HCT116 (cell line): ENCODE data around the gene ST6GALNAC5. TPM values are rescaled to one million over a fixed set of nuclear protein-coding genes. Genes with fewer than 3 reads are reported as not detected.

Source experiments
- ATAC-seq: fragments of 200-7000 bp; cut with Tn5 transposase; 2 replicates; pipeline ENCODE4 v1.9.1; 2020; ENCODE audit warnings: mild to moderate bottlenecking, moderate library complexity
- BruUV-seq: library from RNA; stranded (reverse); fragments of 400-500 nt; replicated peaks from 2 replicates; lab custom pipeline; 2021; lab: Mats Ljungman, UMichigan
- CTCF ChIA-PET: fragments of 300-600 bp; sonication (Branson Sonifier 250); formaldehyde crosslinking; loops from one replicate; lab custom pipeline; 2021; ENCODE audit warnings: antibody characterized with exemption; lab: Charles Lee
- POLR2A ChIA-PET: fragments of 300-600, 350-600 bp; sonication (Branson Sonifier 250); formaldehyde crosslinking; loops from one replicate; lab custom pipeline; 2021; ENCODE audit warnings: antibody characterized with exemption; lab: Charles Lee
- RAD21 ChIA-PET, 2 experiments: fragments of 300-600 bp; sonication (Branson Sonifier 250); formaldehyde crosslinking; loops; one replicate each; lab custom pipeline; 2023; ENCODE audit warnings: low total read pairs in 2 of 2; ENCODE audit not compliant: uncharacterized antibody in 2 of 2, unreplicated experiment in 2 of 2, low non-redundant PET in 1 of 2; lab: Charles Lee
- DNase-seq: peaks from one replicate; pipeline ENCODE4 v3.0.0-alpha.2; 2010; ENCODE audit warnings: low read depth, low spot score
- H2AFZ ChIP-seq: fragments of 200-600 bp; shearing (Covaris generic), sonication (generic); 2 replicates; pipeline ENCODE4 v1.6.1; 2017; ENCODE audit warnings: low read depth, mixed run types, mixed read lengths, antibody characterized with exemption, low read length; ENCODE audit not compliant: poor library complexity, severe bottlenecking
- H3K27ac ChIP-seq: 2 replicates; pipeline ENCODE4 v1.5.1; 2012; ENCODE audit warnings: low read depth, low read length
- H3K27me3 ChIP-seq: fragments of 200-600 bp; sonication (generic); 2 replicates; pipeline ENCODE4 v1.6.1; 2016; ENCODE audit warnings: mixed run types, low read length, mixed read lengths; ENCODE audit not compliant: insufficient read depth
- H3K36me3 ChIP-seq, 2 experiments: fragments of 200-500 bp in 1 of 2; fragments of 200-600 bp in 1 of 2; sonication (Bioruptor generic) in 1 of 2; sonication (generic) in 1 of 2; 2 replicates each; pipeline versions ENCODE4 v1.5.1 to v1.6.1; 2014 to 2016; ENCODE audit warnings: low read length in 2 of 2, inconsistent platforms in 1 of 2, mixed read lengths in 1 of 2, mixed run types in 1 of 2; ENCODE audit not compliant: insufficient read depth in 2 of 2, control insufficient read depth in 1 of 2
- H3K4me1 ChIP-seq, 2 experiments: fragments of 200-600 bp in 1 of 2; sonication (generic) in 1 of 2; 2 replicates each; pipeline versions ENCODE4 v1.5.1 to v1.6.1; 2012 to 2017; ENCODE audit warnings: low read length in 2 of 2, inconsistent platforms in 1 of 2, mild to moderate bottlenecking in 1 of 2, mixed read lengths in 1 of 2, mixed run types in 1 of 2, moderate library complexity in 1 of 2; ENCODE audit not compliant: insufficient read depth in 2 of 2, control insufficient read depth in 1 of 2
- H3K4me2 ChIP-seq: fragments of 200-600 bp; sonication (generic); 2 replicates; pipeline ENCODE4 v1.6.1; 2017; ENCODE audit warnings: mixed run types, low read length, mixed read lengths
- H3K4me3 ChIP-seq, 2 experiments: fragments of 200-600 bp in 1 of 2; sonication (generic) in 1 of 2; replicated peaks in 1 of 2; 2 replicates each; pipeline ENCODE4 v1.5.1; 2011 to 2016; ENCODE audit warnings: low read length in 2 of 2, control low read depth in 1 of 2, low read depth in 1 of 2, mild to moderate bottlenecking in 1 of 2, mixed read lengths in 1 of 2, mixed run types in 1 of 2
- H3K79me2 ChIP-seq: fragments of 200-600 bp; sonication (generic); 2 replicates; pipeline ENCODE4 v1.6.1; 2017; ENCODE audit warnings: mild to moderate bottlenecking, mixed run types, low read length, moderate library complexity, mixed read lengths; ENCODE audit not compliant: insufficient read depth
- H3K9ac ChIP-seq: fragments of 200-600 bp; sonication (generic); 2 replicates; pipeline ENCODE4 v1.6.1; 2016; ENCODE audit warnings: low read length, mixed read lengths
- H3K9me2 ChIP-seq: fragments of 200-600 bp; sonication (generic), shearing (Covaris generic); 2 replicates; pipeline ENCODE4 v1.6.1; 2017; ENCODE audit warnings: mixed run types, mild to moderate bottlenecking, moderate library complexity; ENCODE audit not compliant: insufficient read depth
- H3K9me3 ChIP-seq, 2 experiments: fragments of 200-500 bp in 1 of 2; fragments of 200-600 bp in 1 of 2; sonication (Bioruptor generic) in 1 of 2; sonication (generic) in 1 of 2; 2 replicates each; pipeline ENCODE4 v1.6.1; 2014 to 2017; ENCODE audit warnings: low read length in 2 of 2, mixed read lengths in 2 of 2, inconsistent platforms in 1 of 2, low read depth in 1 of 2, mild to moderate bottlenecking in 1 of 2, mixed run types in 1 of 2, moderate library complexity in 1 of 2; ENCODE audit not compliant: control insufficient read depth in 1 of 2, insufficient read depth in 1 of 2
- H4K20me1 ChIP-seq: fragments of 200-600 bp; sonication (generic), shearing (Covaris generic); 2 replicates; pipeline ENCODE4 v1.6.1; 2017; ENCODE audit warnings: mixed run types, mild to moderate bottlenecking, moderate library complexity; ENCODE audit not compliant: insufficient read depth
- CBX3 ChIP-seq: IDR thresholded peaks from 2 replicates; pipeline ENCODE4 v1.6.1; 2012; ENCODE audit warnings: low read depth
- CEBPB ChIP-seq: IDR thresholded peaks from 2 replicates; pipeline ENCODE4 v1.6.1; 2012; ENCODE audit warnings: low read depth
- ELF1 ChIP-seq: IDR thresholded peaks from 2 replicates; pipeline ENCODE4 v1.6.1; 2012; ENCODE audit warnings: low read depth, borderline replicate concordance
- EZH2phosphoT487 ChIP-seq: fragments of 200-600 bp; IDR thresholded peaks from 2 replicates; pipeline ENCODE4 v1.6.1; 2018; ENCODE audit warnings: antibody characterized with exemption, borderline replicate concordance
- FOSL1 ChIP-seq: IDR thresholded peaks from 2 replicates; pipeline ENCODE4 v1.6.1; 2012; ENCODE audit warnings: low read depth
- POLR2A ChIP-seq: IDR thresholded peaks from 2 replicates; pipeline ENCODE4 v1.7.0; 2011; ENCODE audit warnings: borderline replicate concordance; ENCODE audit not compliant: insufficient read depth, insufficient read length; ENCODE audit errors: extremely low read depth
- POLR2AphosphoS5 ChIP-seq: IDR thresholded peaks from 2 replicates; pipeline ENCODE4 v1.6.1; 2011; ENCODE audit warnings: mild to moderate bottlenecking, low read depth, low read length, moderate library complexity
- RAD21 ChIP-seq: IDR thresholded peaks from 2 replicates; pipeline ENCODE4 v1.6.1; 2012; ENCODE audit warnings: low read depth, mild to moderate bottlenecking
- SIN3A ChIP-seq: IDR thresholded peaks from 2 replicates; pipeline ENCODE4 v1.6.1; 2012; ENCODE audit warnings: low read depth
- SP1 ChIP-seq: IDR thresholded peaks from 2 replicates; pipeline ENCODE4 v1.6.1; 2012; ENCODE audit warnings: low read depth
- SRF ChIP-seq: IDR thresholded peaks from 2 replicates; pipeline ENCODE4 v1.6.1; 2012; ENCODE audit warnings: low read depth
- ZFX ChIP-seq: fragments of 450-650 bp; IDR thresholded peaks from 2 replicates; pipeline ENCODE4 v1.6.1; 2017
- intact Hi-C: fragments of 100-400 bp; cut with micrococcal nuclease; formaldehyde crosslinking; loops from 2 replicates; pipeline ENCODE4 v1.10.0; 2022
- total RNA-seq: library from RNA; stranded (reverse); gene quantifications from one replicate; pipeline ENCODE4 v1.2.1, GENCODE V29; 2021; ENCODE audit not compliant: unreplicated experiment
- TF ChIP-seq, protein P1 (sequence below): IDR thresholded peaks from 2 replicates; pipeline ENCODE4 v1.6.1; 2012; ENCODE audit warnings: low read depth
- TF ChIP-seq, protein P2 (sequence below): IDR thresholded peaks from 2 replicates; pipeline ENCODE4 v1.6.1; 2012

The ST6GALNAC5 gene
- total RNA-seq, 1 experiment from 2014 or later, result 1.2 TPM

DNA sequence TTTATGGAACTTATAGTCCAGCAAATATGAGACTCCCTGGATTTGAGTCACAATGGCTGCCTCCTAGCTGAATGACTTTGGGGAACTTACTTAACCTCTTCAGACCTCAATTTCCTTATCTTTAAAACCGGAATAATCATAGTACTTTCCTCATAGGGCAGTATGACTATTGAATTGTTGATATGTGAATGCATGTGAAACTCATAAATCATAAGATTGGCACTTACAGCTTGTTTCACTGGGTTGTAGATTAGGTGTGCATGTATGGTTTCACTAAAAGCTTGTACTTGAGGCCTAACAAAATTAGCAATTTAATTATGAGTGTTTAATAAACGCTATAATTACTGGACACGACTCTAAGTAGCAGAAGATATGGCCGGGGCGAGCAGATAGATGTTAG, 72.5 kb downstream of the ST6GALNAC5 start:
- CTCF ChIA-PET, result no interaction called here
- Histone ChIP-seq H2AFZ (no peak overlapping the region), H3K9me2 (no peaks in the 10 kb centered on the region), H3K9me3 (no peaks in the 10 kb centered on the region), H3K4me3 (no peak overlapping the region), H3K27me3 (no peaks in the 10 kb centered on the region), H4K20me1 (no peaks in the 10 kb centered on the region), H3K9ac (no peak overlapping the region), H3K79me2 (no peaks in the 10 kb centered on the region), H3K4me2 (no peak overlapping the region), H3K4me1 (peaks cover 0 to 10% of the 10 kb centered on the region in 2 experiments; a peak in 2 of 4 replicates), H3K36me3 (no peaks in the 10 kb centered on the region), H3K27ac (no peak overlapping the region)
- TF ChIP-seq POLR2A (no peak), SIN3A (no peak), SRF (no peak), SP1 (no peak)
- TF ChIP-seq, protein P1, sequence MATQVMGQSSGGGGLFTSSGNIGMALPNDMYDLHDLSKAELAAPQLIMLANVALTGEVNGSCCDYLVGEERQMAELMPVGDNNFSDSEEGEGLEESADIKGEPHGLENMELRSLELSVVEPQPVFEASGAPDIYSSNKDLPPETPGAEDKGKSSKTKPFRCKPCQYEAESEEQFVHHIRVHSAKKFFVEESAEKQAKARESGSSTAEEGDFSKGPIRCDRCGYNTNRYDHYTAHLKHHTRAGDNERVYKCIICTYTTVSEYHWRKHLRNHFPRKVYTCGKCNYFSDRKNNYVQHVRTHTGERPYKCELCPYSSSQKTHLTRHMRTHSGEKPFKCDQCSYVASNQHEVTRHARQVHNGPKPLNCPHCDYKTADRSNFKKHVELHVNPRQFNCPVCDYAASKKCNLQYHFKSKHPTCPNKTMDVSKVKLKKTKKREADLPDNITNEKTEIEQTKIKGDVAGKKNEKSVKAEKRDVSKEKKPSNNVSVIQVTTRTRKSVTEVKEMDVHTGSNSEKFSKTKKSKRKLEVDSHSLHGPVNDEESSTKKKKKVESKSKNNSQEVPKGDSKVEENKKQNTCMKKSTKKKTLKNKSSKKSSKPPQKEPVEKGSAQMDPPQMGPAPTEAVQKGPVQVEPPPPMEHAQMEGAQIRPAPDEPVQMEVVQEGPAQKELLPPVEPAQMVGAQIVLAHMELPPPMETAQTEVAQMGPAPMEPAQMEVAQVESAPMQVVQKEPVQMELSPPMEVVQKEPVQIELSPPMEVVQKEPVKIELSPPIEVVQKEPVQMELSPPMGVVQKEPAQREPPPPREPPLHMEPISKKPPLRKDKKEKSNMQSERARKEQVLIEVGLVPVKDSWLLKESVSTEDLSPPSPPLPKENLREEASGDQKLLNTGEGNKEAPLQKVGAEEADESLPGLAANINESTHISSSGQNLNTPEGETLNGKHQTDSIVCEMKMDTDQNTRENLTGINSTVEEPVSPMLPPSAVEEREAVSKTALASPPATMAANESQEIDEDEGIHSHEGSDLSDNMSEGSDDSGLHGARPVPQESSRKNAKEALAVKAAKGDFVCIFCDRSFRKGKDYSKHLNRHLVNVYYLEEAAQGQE, result no peak
- POLR2A ChIA-PET, result no interaction called here
- RAD21 ChIA-PET, result no interaction called here
- ATAC-seq (no peak), DNase-seq (no peak)
- intact Hi-C loops, result no loop called here
- no TSS peak for BruUV-seq

DNA sequence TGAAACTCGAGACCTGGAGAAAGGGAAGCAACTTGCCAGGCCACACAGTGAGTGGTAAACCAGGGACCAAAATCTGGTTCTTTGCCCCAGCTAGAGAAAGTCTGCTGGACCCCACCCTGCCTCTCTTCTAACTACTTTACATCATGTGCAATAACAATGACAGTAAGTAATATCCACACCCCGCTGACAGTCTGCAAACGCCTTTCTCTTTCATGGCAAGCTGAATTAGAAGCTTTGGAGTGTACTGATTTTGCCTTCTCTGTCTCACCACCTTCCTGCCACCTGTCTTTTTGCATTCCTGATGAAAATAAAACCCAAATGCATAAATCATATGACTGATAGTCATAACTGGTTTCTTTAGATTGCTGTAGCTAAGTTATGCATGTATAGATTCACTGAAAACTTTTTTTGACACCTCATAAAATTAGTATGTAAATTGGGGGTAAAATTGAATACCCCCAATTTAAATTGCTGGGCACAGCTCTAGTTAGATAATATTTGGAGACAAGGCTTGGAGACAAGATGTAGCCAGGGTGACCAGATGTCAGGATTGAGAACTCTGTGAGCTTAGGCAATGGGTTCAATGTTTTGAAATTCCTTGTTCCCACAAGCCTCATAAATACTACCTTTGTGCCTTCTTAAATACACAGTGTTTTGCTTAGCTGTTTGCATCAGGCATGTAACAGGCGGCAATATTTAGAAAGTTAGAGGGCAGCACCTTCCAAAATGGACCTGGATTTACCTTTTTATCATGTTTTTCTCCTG, 73.5 kb downstream of the ST6GALNAC5 start:
- Histone ChIP-seq H3K4me3 (no peak overlapping the region), H3K9me3 (no peaks in the 10 kb centered on the region), H3K9ac (no peak overlapping the region), H3K27me3 (no peaks in the 10 kb centered on the region), H3K79me2 (no peaks in the 10 kb centered on the region), H3K4me1 (peaks cover 0 to 14% of the 10 kb centered on the region in 2 experiments; a peak in 2 of 4 replicates), H3K4me2 (no peak overlapping the region), H2AFZ (no peak overlapping the region), H4K20me1 (no peaks in the 10 kb centered on the region), H3K36me3 (no peaks in the 10 kb centered on the region), H3K27ac (no peak overlapping the region), H3K9me2 (no peaks in the 10 kb centered on the region)
- intact Hi-C loops, result no loop called here
- ChIA-PET POLR2A (no interaction called here), CTCF (interaction anchor here (0.6 kb wide), 1 partner anchor 182 kb away, joined by 3 read pairs; no protein-coding TSS in a partner anchor), RAD21 (no interaction called here)
- ATAC-seq (no peak), DNase-seq (no peak)
- no TSS peak for BruUV-seq
- TF ChIP-seq RAD21 (no peak), EZH2phosphoT487 (no peak), SP1 (no peak), FOSL1 (no peak), CEBPB (no peak), ELF1 (no peak), POLR2AphosphoS5 (no peak), ZFX (no peak), CBX3 (no peak), SIN3A (no peak)
- TF ChIP-seq, protein P1, result no peak
- TF ChIP-seq, protein P2, sequence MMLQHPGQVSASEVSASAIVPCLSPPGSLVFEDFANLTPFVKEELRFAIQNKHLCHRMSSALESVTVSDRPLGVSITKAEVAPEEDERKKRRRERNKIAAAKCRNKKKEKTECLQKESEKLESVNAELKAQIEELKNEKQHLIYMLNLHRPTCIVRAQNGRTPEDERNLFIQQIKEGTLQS, result no peak
